Measurements from ENCODE around the gene SLA2. TPM values are rescaled to one million over a fixed set of nuclear protein-coding genes. Genes with fewer than 3 reads are reported as not detected.

SLA2 gene
- total and polyA plus RNA-seq, 2 donors from 2014 or later = 0.24 to 1.5 TPM

- Histone ChIP-seq H3K9ac (ENCODE audit: low read length in 3 of 3) (no peak overlapping the region), H3K4me3 (ENCODE audit: low read length in 3 of 3) (no peak overlapping the region), H3K4me1 (ENCODE audit: control insufficient read depth in 2 of 3, insufficient read depth in 2 of 3, low read depth in 1 of 3, low read length in 3 of 3) (no peaks in the 10 kb centered on the region), H3K27ac (ENCODE audit: low read depth in 2 of 2, low read length in 2 of 2) (no peak overlapping the region), H3K9me3 (ENCODE audit: control insufficient read depth in 2 of 3, insufficient read depth in 1 of 3, low read length in 3 of 3) (peaks cover 0 to 4% (median 0%) of the 10 kb centered on the region in 3 donors), H3K36me3 (ENCODE audit: control insufficient read depth in 2 of 3, insufficient read depth in 3 of 3, low read length in 3 of 3) (no peaks in the 10 kb centered on the region), H3K27me3 (ENCODE audit: control insufficient read depth, insufficient read depth, low read length) (no peaks in the 10 kb centered on the region)
- TF ChIP-seq, protein P1, sequence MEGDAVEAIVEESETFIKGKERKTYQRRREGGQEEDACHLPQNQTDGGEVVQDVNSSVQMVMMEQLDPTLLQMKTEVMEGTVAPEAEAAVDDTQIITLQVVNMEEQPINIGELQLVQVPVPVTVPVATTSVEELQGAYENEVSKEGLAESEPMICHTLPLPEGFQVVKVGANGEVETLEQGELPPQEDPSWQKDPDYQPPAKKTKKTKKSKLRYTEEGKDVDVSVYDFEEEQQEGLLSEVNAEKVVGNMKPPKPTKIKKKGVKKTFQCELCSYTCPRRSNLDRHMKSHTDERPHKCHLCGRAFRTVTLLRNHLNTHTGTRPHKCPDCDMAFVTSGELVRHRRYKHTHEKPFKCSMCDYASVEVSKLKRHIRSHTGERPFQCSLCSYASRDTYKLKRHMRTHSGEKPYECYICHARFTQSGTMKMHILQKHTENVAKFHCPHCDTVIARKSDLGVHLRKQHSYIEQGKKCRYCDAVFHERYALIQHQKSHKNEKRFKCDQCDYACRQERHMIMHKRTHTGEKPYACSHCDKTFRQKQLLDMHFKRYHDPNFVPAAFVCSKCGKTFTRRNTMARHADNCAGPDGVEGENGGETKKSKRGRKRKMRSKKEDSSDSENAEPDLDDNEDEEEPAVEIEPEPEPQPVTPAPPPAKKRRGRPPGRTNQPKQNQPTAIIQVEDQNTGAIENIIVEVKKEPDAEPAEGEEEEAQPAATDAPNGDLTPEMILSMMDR (IDR thresholded peaks at IDR 0.05; ENCODE audit: borderline replicate concordance, extremely low read depth, insufficient read depth) = no peak
- no peak for FAIRE-seq
- intact Hi-C loops (cut with DNase I) = no loop called here
- no peak for DNase-seq
These were observed 82.6 kb downstream of the SLA2 start for GRCh38 chr20:36563374-36563773.

DNA sequence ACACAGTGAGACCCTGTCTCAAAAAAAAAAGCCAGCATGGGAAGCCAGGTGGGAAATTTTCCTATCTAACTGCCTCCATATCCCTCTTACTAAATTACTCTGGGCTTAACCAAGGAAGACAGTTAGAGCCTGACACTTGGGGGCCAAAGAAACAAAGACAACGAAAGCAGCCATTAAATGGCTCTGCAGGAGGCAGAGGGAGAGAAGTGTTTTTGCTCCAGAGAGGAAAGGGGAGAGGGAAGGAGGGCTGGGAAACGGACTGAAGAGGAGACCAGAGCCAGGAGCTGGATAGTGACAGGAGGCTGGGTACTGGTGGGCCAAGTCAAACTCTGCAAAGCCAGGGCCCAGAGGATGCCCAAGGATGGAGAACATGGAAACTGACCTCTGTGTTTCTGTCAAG, 83.3 kb downstream of the SLA2 start:
- Histone ChIP-seq H3K36me3 (ENCODE audit: control insufficient read depth in 2 of 3, insufficient read depth in 3 of 3, low read length in 3 of 3) (no peaks in the 10 kb centered on the region), H3K27ac (ENCODE audit: low read depth in 2 of 2, low read length in 2 of 2) (no peak overlapping the region), H3K9me3 (ENCODE audit: control insufficient read depth in 2 of 3, insufficient read depth in 1 of 3, low read length in 3 of 3) (peaks cover 0 to 4% (median 0%) of the 10 kb centered on the region in 3 donors), H3K27me3 (ENCODE audit: control insufficient read depth, insufficient read depth, low read length) (no peaks in the 10 kb centered on the region), H3K4me1 (ENCODE audit: control insufficient read depth in 2 of 3, insufficient read depth in 2 of 3, low read depth in 1 of 3, low read length in 3 of 3) (no peaks in the 10 kb centered on the region), H3K4me3 (ENCODE audit: low read length in 3 of 3) (no peak overlapping the region), H3K9ac (ENCODE audit: low read length in 3 of 3) (no peak overlapping the region)
- DNase-seq (no peak), FAIRE-seq (no peak)
- TF ChIP-seq, protein P1 (IDR thresholded peaks at IDR 0.05; ENCODE audit: borderline replicate concordance, extremely low read depth, insufficient read depth) = no peak
- intact Hi-C loops (cut with DNase I) = no loop called here

Other genes starting within 250 kb of the SLA2 start
- gene MYL9, start 104.7 kb downstream of the SLA2 start, total RNA-seq = 294 TPM
- 576 TPM for gene MYL9, start 104.7 kb downstream of the SLA2 start, polyA plus RNA-seq (ENCODE audit: insufficient read depth, low read depth, low replicate concordance)
- 15.3 TPM for gene TGIF2, start 72.6 kb downstream of the SLA2 start, total RNA-seq
- gene TGIF2, start 72.6 kb downstream of the SLA2 start, polyA plus RNA-seq (ENCODE audit: insufficient read depth, low read depth, low replicate concordance) = 11.0 TPM
- gene RAB5IF, start 40.4 kb downstream of the SLA2 start, total RNA-seq = 71.0 TPM
- gene RAB5IF, start 40.4 kb downstream of the SLA2 start, polyA plus RNA-seq (ENCODE audit: insufficient read depth, low read depth, low replicate concordance) = 110 TPM
- gene NDRG3, start 99.9 kb upstream of the SLA2 start, total RNA-seq = 25.3 TPM
- gene NDRG3, start 99.9 kb upstream of the SLA2 start, polyA plus RNA-seq (ENCODE audit: insufficient read depth, low read depth, low replicate concordance) = 26.4 TPM
- 8.3 TPM for gene DSN1, start 127.6 kb upstream of the SLA2 start, total RNA-seq
- 6.0 TPM for gene DSN1, start 127.6 kb upstream of the SLA2 start, polyA plus RNA-seq (ENCODE audit: insufficient read depth, low read depth, low replicate concordance)
- 2.3 TPM for gene TLDC2, start 229.9 kb upstream of the SLA2 start, total RNA-seq
- 8.5 TPM for gene TLDC2, start 229.9 kb upstream of the SLA2 start, polyA plus RNA-seq (ENCODE audit: insufficient read depth, low read depth, low replicate concordance)